OCI-LY1 (cell line): Measurements from ENCODE around the gene TRIM42.

Experiments
- H2AFZ ChIP-seq: fragments of 200-600 bp; sonication (generic), shearing (Covaris generic); 2 replicates; pipeline ENCODE4 v1.6.0; 2014; ENCODE audit warnings: antibody characterized with exemption, mild to moderate bottlenecking, low read length
- H3F3A ChIP-seq: fragments of 200-600 bp; sonication (generic), shearing (Covaris generic); 2 replicates; pipeline ENCODE4 v1.6.0; 2014; ENCODE audit warnings: mild to moderate bottlenecking, antibody characterized with exemption, low read length, moderate library complexity; ENCODE audit not compliant: insufficient read depth
- H3K27ac ChIP-seq: fragments of 200-600 bp; sonication (generic); 2 replicates; pipeline ENCODE4 v1.5.1; 2014; ENCODE audit warnings: low read length, mixed run types, mild to moderate bottlenecking, low read depth; ENCODE audit not compliant: poor library complexity, severe bottlenecking
- H3K27me3 ChIP-seq: fragments of 200-600 bp; sonication (generic); 2 replicates; pipeline ENCODE4 v1.6.0; 2014; ENCODE audit warnings: antibody characterized with exemption, mild to moderate bottlenecking, low read length, moderate library complexity; ENCODE audit not compliant: insufficient read depth
- H3K36me3 ChIP-seq: fragments of 200-600 bp; sonication (generic); 2 replicates; pipeline ENCODE4 v1.6.1; 2014; ENCODE audit warnings: mild to moderate bottlenecking, antibody characterized with exemption, low read length, moderate library complexity, mixed read lengths; ENCODE audit not compliant: insufficient read depth
- H3K4me1 ChIP-seq: fragments of 200-600 bp; sonication (generic); 2 replicates; pipeline ENCODE4 v1.5.1; 2014; ENCODE audit warnings: mild to moderate bottlenecking, low read length, moderate library complexity; ENCODE audit not compliant: insufficient read depth, severe bottlenecking
- H3K4me2 ChIP-seq: fragments of 200-600 bp; sonication (generic), shearing (Covaris generic); 2 replicates; pipeline ENCODE4 v1.6.1; 2014; ENCODE audit warnings: low read length
- H3K4me3 ChIP-seq: fragments of 200-600 bp; sonication (generic); 2 replicates; pipeline ENCODE4 v1.5.1; 2014; ENCODE audit warnings: low read length, low read depth, mild to moderate bottlenecking, mixed read lengths; ENCODE audit not compliant: poor library complexity, severe bottlenecking
- H3K79me2 ChIP-seq: fragments of 200-600 bp; shearing (Covaris generic); 2 replicates; pipeline ENCODE4 v1.6.1; 2016; ENCODE audit warnings: mixed run types, low read length, mixed read lengths; ENCODE audit not compliant: insufficient read depth
- H3K9ac ChIP-seq: fragments of 200-600 bp; sonication (generic), shearing (Covaris generic); 2 replicates; pipeline ENCODE4 v1.6.1; 2014; ENCODE audit warnings: mild to moderate bottlenecking, low read length, mixed read lengths
- H3K9me2 ChIP-seq: fragments of 200-600 bp; sonication (generic), shearing (Covaris generic); 2 replicates; pipeline ENCODE4 v1.6.1; 2014; ENCODE audit warnings: low read depth, mild to moderate bottlenecking, low read length, mixed read lengths
- H3K9me3 ChIP-seq: fragments of 200-600 bp; shearing (Covaris generic); 2 replicates; pipeline ENCODE4 v1.6.1; 2014; ENCODE audit warnings: low read length, mixed read lengths
- H4K20me1 ChIP-seq: fragments of 200-600 bp; sonication (generic), shearing (Covaris generic); 2 replicates; pipeline ENCODE4 v1.6.0; 2016; ENCODE audit warnings: mild to moderate bottlenecking, low read length; ENCODE audit not compliant: insufficient read depth
- CTCF ChIP-seq: fragments of 200-600 bp; sonication (generic), shearing (Covaris generic); IDR thresholded peaks from 2 replicates; pipeline ENCODE4 v1.5.1; 2017; ENCODE audit warnings: mild to moderate bottlenecking, antibody characterized with exemption, low read length, moderate library complexity, mixed read lengths
- EZH2 ChIP-seq: fragments of 200-600 bp; sonication (generic), shearing (Covaris generic); IDR thresholded peaks from 2 replicates; pipeline ENCODE4 v1.8.0; 2017; ENCODE audit warnings: borderline replicate concordance, mixed run types, mild to moderate bottlenecking, antibody characterized with exemption, low read length, moderate library complexity, mixed read lengths

Gene TRIM42

GRCh38 chr3:140731440-140732119, 53.7 kb downstream of the TRIM42 start:
- Histone ChIP-seq H3K4me2 (no peak overlapping the region), H3K4me1 (no peaks in the 10 kb centered on the region), H3K27ac (no peak overlapping the region)

GRCh38 chr3:140733623-140734022, 55.8 kb downstream of the TRIM42 start:
- Histone ChIP-seq H3K4me3 (no peak overlapping the region), H3K79me2 (no peaks in the 10 kb centered on the region), H3K27ac (no peak overlapping the region), H3K4me2 (no peak overlapping the region), H3K27me3 (no peaks in the 10 kb centered on the region), H2AFZ (no peak overlapping the region), H3K36me3 (no peaks in the 10 kb centered on the region), H3K4me1 (no peaks in the 10 kb centered on the region), H3K9ac (no peak overlapping the region), H3K9me3 (no peaks in the 10 kb centered on the region), H3K9me2 (no peaks in the 10 kb centered on the region), H3F3A (no peaks in the 10 kb centered on the region), H4K20me1 (no peaks in the 10 kb centered on the region)
- no peak for TF ChIP-seq EZH2
- TF ChIP-seq CTCF, result no peak

More at GRCh38 chr3:140731440-140732119, 53.7 kb downstream of the TRIM42 start:
- no peaks in the 10 kb centered on the region for H3K27me3 ChIP-seq
- H4K20me1 ChIP-seq, result no peaks in the 10 kb centered on the region
- no peak for TF ChIP-seq CTCF
- no peak for TF ChIP-seq EZH2
- H3K79me2 ChIP-seq, result no peaks in the 10 kb centered on the region
- H3K9me2 ChIP-seq, result no peaks in the 10 kb centered on the region
- H2AFZ ChIP-seq, result no peak overlapping the region
- H3F3A ChIP-seq, result no peaks in the 10 kb centered on the region
- H3K9ac ChIP-seq, result no peak overlapping the region
- H3K36me3 ChIP-seq, result no peaks in the 10 kb centered on the region
- no peaks in the 10 kb centered on the region for H3K9me3 ChIP-seq
- no peak overlapping the region for H3K4me3 ChIP-seq

GRCh38 chr3:140736863-140737460, 59.1 kb downstream of the TRIM42 start:
- Histone ChIP-seq H3K79me2 (no peaks in the 10 kb centered on the region), H3F3A (no peaks in the 10 kb centered on the region), H4K20me1 (no peaks in the 10 kb centered on the region), H3K36me3 (no peaks in the 10 kb centered on the region), H3K4me3 (no peak overlapping the region), H3K9me3 (no peaks in the 10 kb centered on the region), H3K27ac (no peak overlapping the region), H3K9me2 (no peaks in the 10 kb centered on the region), H2AFZ (no peak overlapping the region), H3K9ac (no peak overlapping the region), H3K27me3 (no peaks in the 10 kb centered on the region), H3K4me2 (no peak overlapping the region), H3K4me1 (no peaks in the 10 kb centered on the region)
- TF ChIP-seq CTCF (peak; percentile 49; the same call in 1 of the 2 replicates), EZH2 (no peak)
